ENCODE results near the gene RAB11A. TPM values are rescaled to one million over a fixed set of nuclear protein-coding genes. Genes with fewer than 3 reads are reported as not detected.

The RAB11A gene
- total RNA-seq, 2 donors from 2014 or later = 122 to 183 TPM

- Histone ChIP-seq H3K27me3 (no peaks in the 10 kb centered on the region), H3K27ac (no peak overlapping the region), H3K9me3 (no peaks in the 10 kb centered on the region), H3K4me1 (no peaks in the 10 kb centered on the region), H3K4me3 (no peak overlapping the region), H3K36me3 (no peaks in the 10 kb centered on the region)
- no peak for DNase-seq (ENCODE audit: low spot score)
- TF ChIP-seq, protein P1, sequence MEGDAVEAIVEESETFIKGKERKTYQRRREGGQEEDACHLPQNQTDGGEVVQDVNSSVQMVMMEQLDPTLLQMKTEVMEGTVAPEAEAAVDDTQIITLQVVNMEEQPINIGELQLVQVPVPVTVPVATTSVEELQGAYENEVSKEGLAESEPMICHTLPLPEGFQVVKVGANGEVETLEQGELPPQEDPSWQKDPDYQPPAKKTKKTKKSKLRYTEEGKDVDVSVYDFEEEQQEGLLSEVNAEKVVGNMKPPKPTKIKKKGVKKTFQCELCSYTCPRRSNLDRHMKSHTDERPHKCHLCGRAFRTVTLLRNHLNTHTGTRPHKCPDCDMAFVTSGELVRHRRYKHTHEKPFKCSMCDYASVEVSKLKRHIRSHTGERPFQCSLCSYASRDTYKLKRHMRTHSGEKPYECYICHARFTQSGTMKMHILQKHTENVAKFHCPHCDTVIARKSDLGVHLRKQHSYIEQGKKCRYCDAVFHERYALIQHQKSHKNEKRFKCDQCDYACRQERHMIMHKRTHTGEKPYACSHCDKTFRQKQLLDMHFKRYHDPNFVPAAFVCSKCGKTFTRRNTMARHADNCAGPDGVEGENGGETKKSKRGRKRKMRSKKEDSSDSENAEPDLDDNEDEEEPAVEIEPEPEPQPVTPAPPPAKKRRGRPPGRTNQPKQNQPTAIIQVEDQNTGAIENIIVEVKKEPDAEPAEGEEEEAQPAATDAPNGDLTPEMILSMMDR (IDR thresholded peaks at IDR 0.05) = no peak
Measured at GRCh38 chr15:65930134-65930533, 60.8 kb downstream of the RAB11A start.

- H3K4me1 ChIP-seq = no peaks in the 10 kb centered on the region
- H3K27ac ChIP-seq = no peak overlapping the region
- H3K27me3 ChIP-seq = no peaks in the 10 kb centered on the region
- H3K9me3 ChIP-seq = no peaks in the 10 kb centered on the region
- H3K4me3 ChIP-seq = no peak overlapping the region
- TF ChIP-seq, protein P1 (IDR thresholded peaks at IDR 0.05) = no peak
- H3K36me3 ChIP-seq = no peaks in the 10 kb centered on the region
- no peak for DNase-seq (ENCODE audit: low spot score)
Measured at GRCh38 chr15:65931221-65931620, 61.9 kb downstream of the RAB11A start.

DNA sequence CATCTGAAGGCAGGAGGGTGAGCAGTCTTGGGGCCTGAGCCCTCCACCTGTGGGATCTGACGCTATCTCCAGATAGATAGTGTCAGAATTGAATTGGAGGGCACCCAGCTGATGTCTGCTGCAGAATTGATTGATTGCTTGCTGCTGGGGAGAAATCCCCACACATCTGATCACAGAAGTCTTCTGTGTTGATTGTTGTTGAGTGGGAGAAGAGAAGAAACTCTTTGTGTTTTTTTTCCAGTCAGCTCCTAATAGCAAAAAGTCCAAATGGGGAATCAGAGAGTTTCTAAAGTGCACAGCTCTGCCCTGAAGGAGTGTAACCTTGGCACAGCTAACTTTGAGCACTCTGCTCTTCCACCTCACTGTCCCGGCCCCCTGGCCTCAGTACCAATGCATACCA lies 66.1 kb downstream of the RAB11A start:
- Histone ChIP-seq H3K27ac (no peak overlapping the region), H3K36me3 (no peaks in the 10 kb centered on the region), H3K9me3 (no peaks in the 10 kb centered on the region), H3K4me3 (no peak overlapping the region), H3K4me1 (peaks cover 0 to 5% of the 10 kb centered on the region in 2 donors), H3K27me3 (no peaks in the 10 kb centered on the region)
- TF ChIP-seq, protein P1 (IDR thresholded peaks at IDR 0.05) = no peak
- no peak for DNase-seq (ENCODE audit: low spot score)

- no peaks in the 10 kb centered on the region for H3K36me3 ChIP-seq
- no peak for DNase-seq (ENCODE audit: low spot score)
- no peak overlapping the region for H3K4me3 ChIP-seq
- no peaks in the 10 kb centered on the region for H3K27me3 ChIP-seq
- TF ChIP-seq, protein P1 (IDR thresholded peaks at IDR 0.05) = no peak
- H3K9me3 ChIP-seq = no peaks in the 10 kb centered on the region
- H3K27ac ChIP-seq = no peak overlapping the region
- peaks cover 0 to 5% of the 10 kb centered on the region in 2 donors for H3K4me1 ChIP-seq
Measured at GRCh38 chr15:65936282-65936681, 67.0 kb downstream of the RAB11A start.

GRCh38 chr15:65937054-65937453 lies 67.8 kb downstream of the RAB11A start:
- Histone ChIP-seq H3K27me3 (no peaks in the 10 kb centered on the region), H3K4me1 (peaks cover 0 to 5% of the 10 kb centered on the region in 2 donors), H3K27ac (no peak overlapping the region), H3K4me3 (no peak overlapping the region), H3K36me3 (no peaks in the 10 kb centered on the region), H3K9me3 (no peaks in the 10 kb centered on the region)
- DNase-seq (ENCODE audit: low spot score) = no peak
- TF ChIP-seq, protein P1 (IDR thresholded peaks at IDR 0.05) = no peak

GRCh38 chr15:65937476-65937875 lies 68.2 kb downstream of the RAB11A start:
- no peaks in the 10 kb centered on the region for H3K36me3 ChIP-seq
- H3K27ac ChIP-seq = no peak overlapping the region
- H3K27me3 ChIP-seq = no peaks in the 10 kb centered on the region
- peaks cover 0 to 5% of the 10 kb centered on the region in 2 donors for H3K4me1 ChIP-seq
- DNase-seq (ENCODE audit: low spot score) = no peak
- no peak overlapping the region for H3K4me3 ChIP-seq
- TF ChIP-seq, protein P1 (IDR thresholded peaks at IDR 0.05) = no peak
- H3K9me3 ChIP-seq = no peaks in the 10 kb centered on the region

Measured in right atrium auricular region (tissue), 2 donors.